HepG2 (cell line): ENCODE results near the gene CDC42EP1. TPM values are rescaled to one million over a fixed set of nuclear protein-coding genes. Genes with fewer than 3 reads are reported as not detected.

ENCODE experiments used
- ADNP ChIP-seq: sonication (generic); formaldehyde crosslinking; IDR thresholded peaks from 2 replicates; pipeline ENCODE4 v1.4.0; 2020; ENCODE audit warnings: missing genetic modification reagents
- ATAD3A ChIP-seq: sonication (generic); formaldehyde crosslinking; IDR thresholded peaks from 2 replicates; pipeline ENCODE4 v1.4.0; 2020; ENCODE audit warnings: missing genetic modification reagents
- CSRNP2 ChIP-seq: sonication (generic); formaldehyde crosslinking; conservative IDR thresholded peaks from 2 replicates; pipeline ENCODE4 v1.8.0; 2022; ENCODE audit warnings: low read depth, missing genetic modification reagents
- GLI4 ChIP-seq: sonication (generic); formaldehyde crosslinking; IDR thresholded peaks from 2 replicates; pipeline ENCODE4 v1.5.1; 2020; ENCODE audit warnings: missing genetic modification reagents, mild to moderate bottlenecking, moderate library complexity, borderline replicate concordance
- HDAC6 ChIP-seq: fragments of 200-600 bp; sonication (generic); IDR thresholded peaks from 2 replicates; pipeline ENCODE4 v1.7.0; 2017; ENCODE audit warnings: mild to moderate bottlenecking, antibody characterized with exemption, low read length, low read depth
- HMGXB4 ChIP-seq, 2 experiments: sonication (generic) in 1 of 2; formaldehyde crosslinking in 1 of 2; IDR thresholded peaks; 2 replicates each; pipeline versions ENCODE4 v1.4.0 to v1.6.1; 2018 to 2020; ENCODE audit warnings: missing genetic modification reagents in 2 of 2, borderline replicate concordance in 1 of 2, low read depth in 1 of 2, mild to moderate bottlenecking in 1 of 2, missing biosample characterization in 1 of 2
- IRF2 ChIP-seq: IDR thresholded peaks from 2 replicates; pipeline ENCODE4 v1.6.1; 2018; ENCODE audit warnings: missing genetic modification reagents, missing compliant biosample characterization
- KDM1A ChIP-seq: IDR thresholded peaks from 2 replicates; pipeline ENCODE4 v1.6.1; 2016; ENCODE audit warnings: missing compliant biosample characterization
- MAX ChIP-seq: IDR thresholded peaks from 2 replicates; pipeline ENCODE4 v1.6.1; 2012; ENCODE audit warnings: inconsistent platforms
- MYPOP ChIP-seq: sonication (generic); formaldehyde crosslinking; IDR thresholded peaks from 2 replicates; pipeline ENCODE4 v1.8.1; 2023; ENCODE audit warnings: mild to moderate bottlenecking, moderate library complexity, missing genetic modification reagents
- NFE2L1 ChIP-seq: sonication (generic); formaldehyde crosslinking; IDR thresholded peaks from 2 replicates; pipeline ENCODE4 v1.4.0; 2020; ENCODE audit warnings: missing genetic modification reagents, mild to moderate bottlenecking, borderline replicate concordance
- PHF21A ChIP-seq: sonication (generic); formaldehyde crosslinking; IDR thresholded peaks from 2 replicates; pipeline ENCODE4 v1.5.0; 2020; ENCODE audit warnings: mild to moderate bottlenecking, missing genetic modification reagents
- RFXAP ChIP-seq: sonication (generic); formaldehyde crosslinking; IDR thresholded peaks from 2 replicates; pipeline ENCODE4 v1.4.0; 2020; ENCODE audit warnings: missing genetic modification reagents, borderline replicate concordance
- SATB2 ChIP-seq: sonication (generic); formaldehyde crosslinking; IDR thresholded peaks from 2 replicates; pipeline ENCODE4 v1.5.0; 2020; ENCODE audit warnings: missing genetic modification reagents
- SRY ChIP-seq: sonication (generic); formaldehyde crosslinking; IDR thresholded peaks from 2 replicates; pipeline ENCODE4 v1.8.0; 2022; ENCODE audit warnings: mild to moderate bottlenecking, missing genetic modification reagents
- THAP9 ChIP-seq: sonication (generic); formaldehyde crosslinking; IDR thresholded peaks from 2 replicates; pipeline ENCODE4; 2020; ENCODE audit warnings: missing genetic modification reagents, mild to moderate bottlenecking, borderline replicate concordance
- ZNF160 ChIP-seq: sonication (generic); formaldehyde crosslinking; IDR thresholded peaks from 2 replicates; pipeline ENCODE4 v1.8.0; 2022; ENCODE audit warnings: mild to moderate bottlenecking, inconsistent platforms, missing genetic modification reagents
- ZNF317 ChIP-seq: sonication (generic); formaldehyde crosslinking; IDR thresholded peaks from 2 replicates; pipeline ENCODE4 v1.5.0; 2020; ENCODE audit warnings: mild to moderate bottlenecking, missing genetic modification reagents
- ZNF7 ChIP-seq: IDR thresholded peaks from 2 replicates; pipeline ENCODE4 v1.6.1; 2016; ENCODE audit warnings: missing biosample characterization, missing genetic modification reagents
- ZNF839 ChIP-seq: sonication (generic); formaldehyde crosslinking; IDR thresholded peaks from 2 replicates; pipeline ENCODE4 v1.4.0; 2020; ENCODE audit warnings: missing genetic modification reagents, mild to moderate bottlenecking, borderline replicate concordance
- polyA plus RNA-seq, 8 experiments: library from polyadenylated mRNA; depleted of rRNA in 3 of 8; stranded (reverse) in 7 of 8; unstranded in 1 of 8; fragments of >200 nt; fragmentation: Illumina TruSeq in 4 of 8; extraction: Trizol in 4 of 8; gene quantifications; 2 replicates each; pipeline versions ENCODE4 v1.2.1 to v1.2.3, GENCODE V29; 2011 to 2016; ENCODE audit warnings: low read depth in 4 of 8, missing spikeins in 1 of 8, mixed read lengths in 1 of 8; ENCODE audit not compliant: insufficient read depth in 1 of 8
- total RNA-seq, 5 experiments: library from RNA; depleted of rRNA; stranded (reverse); fragments of >200 nt; fragmentation: Illumina TruSeq; extraction: Trizol; gene quantifications; 2 replicates each; pipeline ENCODE4 v1.2.3, GENCODE V29; 2016; ENCODE audit warnings: low read depth in 1 of 5

The CDC42EP1 gene
- total and polyA plus RNA-seq, 2 of the 13 experiments (the other 11 are each of a cell fraction or from before 2014, with no cell fraction given), result 17.1 to 29.5 TPM

- peak; percentile 22 to 23; a peak in 1 of 4 replicates for TF ChIP-seq HMGXB4 (CRISPR knock-in tag; IDR thresholded peaks at IDR 0.05; ENCODE audit: borderline replicate concordance in 1 of 2, low read depth in 1 of 2)
- peak; percentile 35; the same call in 1 of the 2 replicates for TF ChIP-seq MYPOP (CRISPR knock-in tag)
- TF ChIP-seq KDM1A (CRISPR knock-in tag), result peak; percentile 29; the same call in 1 of the 2 replicates
- peak; percentile 44; the same call in 1 of the 2 replicates for TF ChIP-seq IRF2
- TF ChIP-seq PHF21A, result no peak
- TF ChIP-seq ZNF317 (CRISPR knock-in tag), result 0 out of 2 replicates have a peak, but pooled peaks have one; percentile 68
- TF ChIP-seq HDAC6, result no peak
- TF ChIP-seq MAX, result 0 out of 2 replicates have a peak, but pooled peaks have one; percentile 11
- 0 out of 2 replicates have a peak, but pooled peaks have one; percentile 55 for TF ChIP-seq SRY (CRISPR knock-in tag)
- no peak for TF ChIP-seq CSRNP2 (CRISPR knock-in tag)
- TF ChIP-seq SATB2 (CRISPR knock-in tag), result 0 out of 2 replicates have a peak, but pooled peaks have one; percentile 53
- peak; percentile 75; the same call in 1 of the 2 replicates for TF ChIP-seq ADNP (CRISPR knock-in tag)
- TF ChIP-seq RFXAP (CRISPR knock-in tag), result peak; percentile 24; the same call in 1 of the 2 replicates
- no peak for TF ChIP-seq GLI4
- no peak for TF ChIP-seq NFE2L1
- TF ChIP-seq ZNF839 (CRISPR knock-in tag), result peak; percentile 26; the same call in 1 of the 2 replicates
- no peak for TF ChIP-seq ZNF7
- TF ChIP-seq ZNF160 (CRISPR knock-in tag), result peak; percentile 87
- no peak for TF ChIP-seq ATAD3A (CRISPR knock-in tag)
- 0 out of 2 replicates have a peak, but pooled peaks have one; percentile 27 for TF ChIP-seq THAP9 (CRISPR knock-in tag)
Observed at GRCh38 chr22:37518509-37519267, 41.6 kb upstream of the CDC42EP1 start (continued).
